DOHH2 (cell line): ENCODE measurements around the gene DENND1A.

Experiments
- H3F3A ChIP-seq: fragments of 200-600 bp; sonication (generic), shearing (Covaris generic); 2 replicates; pipeline ENCODE4 v1.6.0; 2016; ENCODE audit warnings: antibody characterized with exemption, mild to moderate bottlenecking; ENCODE audit not compliant: control insufficient read depth, insufficient read depth
- H3K27ac ChIP-seq: fragments of 200-600 bp; sonication (generic); 2 replicates; pipeline ENCODE4 v1.5.1; 2014; ENCODE audit warnings: low read depth, mild to moderate bottlenecking, low read length, moderate library complexity
- H3K27me3 ChIP-seq: fragments of 200-600 bp; sonication (generic); 2 replicates; pipeline ENCODE4 v1.6.1; 2014; ENCODE audit warnings: mild to moderate bottlenecking, low read length, mixed read lengths; ENCODE audit not compliant: control insufficient read depth
- H3K36me3 ChIP-seq: fragments of 200-600 bp; sonication (generic); 2 replicates; pipeline ENCODE4 v1.6.1; 2014; ENCODE audit warnings: mild to moderate bottlenecking, low read length, moderate library complexity, mixed read lengths; ENCODE audit not compliant: control insufficient read depth
- H3K4me1 ChIP-seq: fragments of 200-600 bp; sonication (generic); 2 replicates; pipeline ENCODE4 v1.6.1; 2014; ENCODE audit warnings: mild to moderate bottlenecking, low read length, mixed read lengths; ENCODE audit not compliant: control insufficient read depth
- H3K4me2 ChIP-seq: fragments of 200-600 bp; sonication (generic); 2 replicates; pipeline ENCODE4 v1.6.0; 2014; ENCODE audit warnings: mild to moderate bottlenecking, low read length, moderate library complexity
- H3K4me3 ChIP-seq: fragments of 200-600 bp; sonication (generic); 2 replicates; pipeline ENCODE4 v1.5.1; 2014; ENCODE audit warnings: mild to moderate bottlenecking, low read length, mixed read lengths
- H3K79me2 ChIP-seq: fragments of 200-600 bp; sonication (generic); 2 replicates; pipeline ENCODE4 v1.6.1; 2014; ENCODE audit warnings: mild to moderate bottlenecking, low read length, mixed read lengths; ENCODE audit not compliant: control insufficient read depth
- H3K9me2 ChIP-seq: fragments of 200-600 bp; sonication (generic); replicated peaks from 2 replicates; pipeline ENCODE4 v1.6.1; 2014; ENCODE audit warnings: mild to moderate bottlenecking, low read length, mixed read lengths; ENCODE audit not compliant: control insufficient read depth
- H3K9me3 ChIP-seq: fragments of 200-600 bp; sonication (generic); 2 replicates; pipeline ENCODE4 v1.6.1; 2014; ENCODE audit warnings: antibody characterized with exemption, low read length, mixed read lengths; ENCODE audit not compliant: control insufficient read depth, insufficient read depth
- H4K20me1 ChIP-seq: fragments of 200-600 bp; sonication (generic); 2 replicates; pipeline ENCODE4 v1.6.0; 2014; ENCODE audit warnings: low read depth, mild to moderate bottlenecking, antibody characterized with exemption, low read length, moderate library complexity; ENCODE audit not compliant: control insufficient read depth, insufficient read depth
- CTCF ChIP-seq: fragments of 200-600 bp; sonication (generic); IDR thresholded peaks from one replicate; pipeline ENCODE4 v1.5.1; 2014; ENCODE audit warnings: antibody characterized with exemption, mild to moderate bottlenecking, low read depth, low read length; ENCODE audit not compliant: poor library complexity, severe bottlenecking
- EZH2phosphoT487 ChIP-seq: fragments of 200-600 bp; sonication (generic); IDR thresholded peaks from 2 replicates; pipeline ENCODE4 v1.6.1; 2017; ENCODE audit warnings: borderline replicate concordance, mild to moderate bottlenecking, antibody characterized with exemption, low read length, moderate library complexity, mixed read lengths

Gene DENND1A

GRCh38 chr9:123365881-123366528 is 563.9 kb downstream of the DENND1A start:
- TF ChIP-seq EZH2phosphoT487 (no peak), CTCF (no peak)
- Histone ChIP-seq H3K9me3 (no peaks in the 10 kb centered on the region), H3K36me3 (no peaks in the 10 kb centered on the region), H4K20me1 (no peaks in the 10 kb centered on the region), H3K27ac (no peak overlapping the region), H3K79me2 (no peaks in the 10 kb centered on the region), H3K27me3 (no peaks in the 10 kb centered on the region), H3K4me1 (no peaks in the 10 kb centered on the region), H3F3A (no peaks in the 10 kb centered on the region), H3K4me2 (no peak overlapping the region), H3K4me3 (no peak overlapping the region), H3K9me2 (no peaks in the 10 kb centered on the region)

DNA sequence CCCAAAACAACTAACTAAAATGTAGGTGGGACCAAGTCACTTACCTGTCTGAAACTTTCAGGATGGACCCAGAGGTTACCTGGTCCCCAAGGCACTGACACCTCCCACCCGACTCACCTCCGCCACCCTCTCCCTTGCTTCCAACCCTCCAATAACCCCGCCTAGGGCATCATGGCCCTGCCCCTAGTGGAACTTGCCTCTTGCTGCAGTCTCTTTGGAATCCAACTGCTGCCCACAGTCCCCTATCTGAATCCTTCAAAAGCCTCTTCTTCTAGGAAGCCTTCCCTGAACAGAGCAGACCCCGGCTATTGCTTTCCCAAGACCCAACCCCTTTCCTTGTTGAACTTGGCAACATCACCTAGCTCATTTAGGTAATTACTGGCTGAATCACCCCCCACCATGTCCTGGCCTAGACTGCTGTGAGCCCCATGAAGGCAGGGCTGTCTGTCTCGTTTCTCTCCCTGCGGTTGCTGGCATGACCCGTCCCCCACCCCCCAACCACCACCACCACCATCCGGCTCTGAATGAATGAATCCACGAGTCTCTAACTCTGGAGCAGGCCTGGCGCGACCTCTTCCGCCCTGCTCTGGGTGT is 564.5 kb downstream of the DENND1A start:
- Histone ChIP-seq H3K27me3 (no peaks in the 10 kb centered on the region), H3K4me1 (peaks cover 3% of the 10 kb centered on the region), H3F3A (no peaks in the 10 kb centered on the region), H3K9me2 (no peaks in the 10 kb centered on the region), H3K27ac (no peak overlapping the region), H3K4me3 (no peak overlapping the region), H3K9me3 (no peaks in the 10 kb centered on the region), H3K4me2 (no peak overlapping the region), H3K79me2 (no peaks in the 10 kb centered on the region), H4K20me1 (no peaks in the 10 kb centered on the region), H3K36me3 (no peaks in the 10 kb centered on the region)
- TF ChIP-seq CTCF (no peak), EZH2phosphoT487 (no peak)

DNA sequence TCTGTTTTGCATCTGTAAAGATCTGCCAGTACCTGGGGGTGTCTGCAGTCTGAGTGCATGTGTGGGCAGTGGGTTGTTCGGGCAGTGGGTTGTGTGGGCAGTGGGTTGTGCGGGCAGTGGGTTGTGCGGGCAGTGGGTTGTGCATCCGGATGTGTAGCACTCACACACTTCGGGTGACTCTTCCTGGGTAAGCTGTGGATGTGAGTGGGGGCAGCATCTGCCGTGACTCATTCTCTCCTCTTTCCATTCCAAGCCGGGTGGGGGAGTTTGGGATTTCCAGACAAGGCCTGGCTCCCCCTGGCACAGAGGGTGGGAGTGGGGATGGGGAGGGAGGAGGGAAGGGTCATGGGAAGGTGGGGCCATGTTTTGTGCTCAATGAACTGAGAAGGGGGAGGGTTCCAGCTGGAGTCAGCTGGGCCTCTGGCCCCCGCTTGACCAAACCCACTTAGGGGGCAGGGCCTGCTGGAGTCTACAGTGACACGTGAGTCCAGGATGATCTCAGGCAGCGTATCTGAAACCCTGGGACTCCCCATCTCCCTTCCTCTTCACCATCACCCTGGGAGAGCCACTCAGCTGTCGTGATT is 565.6 kb downstream of the DENND1A start:
- Histone ChIP-seq H3K27me3 (no peaks in the 10 kb centered on the region), H3K4me3 (no peak overlapping the region), H3K9me2 (no peaks in the 10 kb centered on the region), H3K79me2 (no peaks in the 10 kb centered on the region), H4K20me1 (no peaks in the 10 kb centered on the region), H3F3A (no peaks in the 10 kb centered on the region), H3K4me2 (no peak overlapping the region), H3K9me3 (no peaks in the 10 kb centered on the region), H3K36me3 (no peaks in the 10 kb centered on the region), H3K4me1 (peaks cover 13% of the 10 kb centered on the region), H3K27ac (no peak overlapping the region)
- TF ChIP-seq CTCF (no peak), EZH2phosphoT487 (no peak)
